Lower lobe of right lung (tissue), 2 donors: Measurements from ENCODE around the gene CLASP2. TPM values are rescaled to one million over a fixed set of nuclear protein-coding genes. Genes with fewer than 3 reads are reported as not detected.
"Not testable (repeated sequence)": the region's sequence is repeated elsewhere in the genome, so short reads cannot be mapped to it uniquely, and the experiment has no call there.

ENCODE experiments used
- ATAC-seq, 2 donors: fragments of 200-7000 bp; cut with Tn5 transposase; one replicate each; pipeline ENCODE4 v1.9.1; 2020 to 2022; ENCODE audit warnings: mild to moderate bottlenecking in 2 of 2, moderate library complexity in 2 of 2
- DNase-seq: peaks from one replicate; pipeline ENCODE4 v3.0.0-alpha.2; 2020
- H3K27ac ChIP-seq: fragments of 200-600 bp; one replicate; pipeline ENCODE4 v1.8.0; 2022
- H3K27me3 ChIP-seq: fragments of 200-600 bp; one replicate; pipeline ENCODE4 v1.8.0; 2022; ENCODE audit warnings: low read depth
- H3K36me3 ChIP-seq: fragments of 200-600 bp; one replicate; pipeline ENCODE4 v1.8.0; 2022; ENCODE audit warnings: mild to moderate bottlenecking
- H3K4me1 ChIP-seq: fragments of 200-600 bp; one replicate; pipeline ENCODE4 v1.8.0; 2022
- H3K4me3 ChIP-seq: fragments of 200-600 bp; one replicate; pipeline ENCODE4 v1.8.0; 2022; ENCODE audit warnings: mild to moderate bottlenecking
- H3K9me3 ChIP-seq: fragments of 200-600 bp; one replicate; pipeline ENCODE4 v1.8.0; 2022
- CTCF ChIP-seq: fragments of 200-600 bp; IDR thresholded peaks from one replicate; pipeline ENCODE4 v1.8.0; 2022; ENCODE audit warnings: antibody characterized with exemption, mild to moderate bottlenecking
- intact Hi-C: fragments of 100-400 bp; cut with DNase I; formaldehyde crosslinking; loops from one replicate; pipeline ENCODE4 v1.11.0; 2022
- total RNA-seq: library from RNA; stranded (reverse); fragmentation: NEBNext Ultra II Directional; extraction: Animal tissue kit (Norgen Biotek cat#: 25700); gene quantifications from one replicate; pipeline ENCODE4 v1.2.1, GENCODE V29; 2021
- donor health status: DM: no; HTN: yes; CAD: no; lungs with severe emphysema.

The CLASP2 gene
- total RNA-seq, 1 donor from 2014 or later: 64.3 TPM

- ATAC-seq (no peak), DNase-seq (no peak)
- Histone ChIP-seq H3K27me3 (no peaks in the 10 kb centered on the region), H3K4me1 (no peaks in the 10 kb centered on the region), H3K9me3 (no peaks in the 10 kb centered on the region), H3K36me3 (peaks cover 30% of the 10 kb centered on the region), H3K4me3 (no peak overlapping the region), H3K27ac (no peak overlapping the region)
- no peak for TF ChIP-seq CTCF
- intact Hi-C loops: no loop called here
Measured at GRCh38 chr3:33687406-33688010, 30.5 kb downstream of the CLASP2 start.

GRCh38 chr3:33682770-33683169 is 35.3 kb downstream of the CLASP2 start:
- no peak for DNase-seq
- no peak for TF ChIP-seq CTCF
- H3K27me3 ChIP-seq: no peaks in the 10 kb centered on the region
- H3K4me3 ChIP-seq: no peak overlapping the region
- no peak overlapping the region for H3K27ac ChIP-seq
- peaks cover 51% of the 10 kb centered on the region for H3K36me3 ChIP-seq
- no peak for ATAC-seq
- H3K4me1 ChIP-seq: no peaks in the 10 kb centered on the region
- H3K9me3 ChIP-seq: no peaks in the 10 kb centered on the region
- intact Hi-C loops: no loop called here

GRCh38 chr3:33681667-33682066 is 36.4 kb downstream of the CLASP2 start:
- H3K36me3 ChIP-seq: peaks cover 51% of the 10 kb centered on the region
- H3K27ac ChIP-seq: no peak overlapping the region
- intact Hi-C loops: no loop called here
- H3K4me3 ChIP-seq: no peak overlapping the region
- DNase-seq (no peak), ATAC-seq (no peak)
- TF ChIP-seq CTCF: no peak
- no peaks in the 10 kb centered on the region for H3K9me3 ChIP-seq
- H3K4me1 ChIP-seq: no peaks in the 10 kb centered on the region
- no peaks in the 10 kb centered on the region for H3K27me3 ChIP-seq

GRCh38 chr3:33678073-33678472 is 40.0 kb downstream of the CLASP2 start:
- no peak for TF ChIP-seq CTCF
- peaks cover 27% of the 10 kb centered on the region for H3K36me3 ChIP-seq
- no peak overlapping the region for H3K4me3 ChIP-seq
- no peaks in the 10 kb centered on the region for H3K4me1 ChIP-seq
- H3K9me3 ChIP-seq: no peaks in the 10 kb centered on the region
- H3K27me3 ChIP-seq: no peaks in the 10 kb centered on the region
- intact Hi-C loops: no loop called here
- ATAC-seq: no peak
- no peak overlapping the region for H3K27ac ChIP-seq
- DNase-seq: no peak

GRCh38 chr3:33673436-33673835 is 44.6 kb downstream of the CLASP2 start:
- H3K4me1 ChIP-seq, intact Hi-C loops, H3K9me3 ChIP-seq, H3K27me3 ChIP-seq, H3K36me3 ChIP-seq, H3K4me3 ChIP-seq, H3K27ac ChIP-seq, ATAC-seq, DNase-seq: not testable (repeated sequence)

GRCh38 chr3:33668618-33669017 is 49.4 kb downstream of the CLASP2 start:
- no peaks in the 10 kb centered on the region for H3K9me3 ChIP-seq
- DNase-seq (no peak), ATAC-seq (no peak)
- TF ChIP-seq CTCF: no peak
- intact Hi-C loops: no loop called here
- H3K4me3 ChIP-seq: no peak overlapping the region
- H3K27ac ChIP-seq: no peak overlapping the region
- H3K27me3 ChIP-seq: no peaks in the 10 kb centered on the region
- no peaks in the 10 kb centered on the region for H3K4me1 ChIP-seq
- H3K36me3 ChIP-seq: no peaks in the 10 kb centered on the region
